Tibial artery (tissue), 4 donors: Measurements from ENCODE around the gene PPM1L.

Source experiments
- DNase-seq, 2 donors: peaks; one replicate each; pipeline ENCODE4 v3.0.0-alpha.2; 2019
- H3K27ac ChIP-seq, 2 donors: fragments of 200-600 bp; sonication (generic) in 1 of 2; 1 replicate in 1 of 2; 2 replicates in 1 of 2; pipeline ENCODE4 v1.5.1; 2018 to 2019; ENCODE audit warnings: mild to moderate bottlenecking in 1 of 2
- H3K27me3 ChIP-seq, 2 donors: fragments of 200-600 bp; sonication (generic) in 1 of 2; one replicate each; pipeline versions ENCODE4 v1.5.1 to v1.6.0; 2016 to 2019
- H3K36me3 ChIP-seq, 3 donors: fragments of 200-600 bp; sonication (generic) in 2 of 3; one replicate each; pipeline ENCODE4 v1.5.1; 2016 to 2019; ENCODE audit warnings: mild to moderate bottlenecking in 2 of 3
- H3K4me1 ChIP-seq, 4 donors: fragments of 200-600 bp; sonication (generic) in 2 of 4; 1 replicate in 3 of 4; 2 replicates in 1 of 4; pipeline ENCODE4 v1.5.1; 2016 to 2019
- H3K4me3 ChIP-seq, 2 donors: fragments of 200-600 bp; sonication (generic) in 1 of 2; 1 replicate in 1 of 2; 2 replicates in 1 of 2; pipeline ENCODE4 v1.5.1; 2018 to 2019; ENCODE audit warnings: mild to moderate bottlenecking in 2 of 2
- H3K9me3 ChIP-seq, 3 donors: fragments of 200-600 bp; sonication (generic) in 1 of 3; one replicate each; pipeline ENCODE4 v1.5.1; 2016 to 2019
- intact Hi-C: fragments of 100-400 bp; cut with DNase I; formaldehyde crosslinking; loops from one replicate; pipeline ENCODE4 v1.15.0; 2023; ENCODE audit warnings: low total_unique reads
- TF ChIP-seq, protein P1 (sequence below), 2 experiments: fragments of 200-600 bp in 1 of 2; fragments of 450-650 bp in 1 of 2; IDR thresholded peaks; one replicate each; pipeline ENCODE4 v1.5.1; 2017 to 2019; ENCODE audit warnings: antibody characterized with exemption in 2 of 2, mild to moderate bottlenecking in 1 of 2, moderate library complexity in 1 of 2

PPM1L gene

DNA sequence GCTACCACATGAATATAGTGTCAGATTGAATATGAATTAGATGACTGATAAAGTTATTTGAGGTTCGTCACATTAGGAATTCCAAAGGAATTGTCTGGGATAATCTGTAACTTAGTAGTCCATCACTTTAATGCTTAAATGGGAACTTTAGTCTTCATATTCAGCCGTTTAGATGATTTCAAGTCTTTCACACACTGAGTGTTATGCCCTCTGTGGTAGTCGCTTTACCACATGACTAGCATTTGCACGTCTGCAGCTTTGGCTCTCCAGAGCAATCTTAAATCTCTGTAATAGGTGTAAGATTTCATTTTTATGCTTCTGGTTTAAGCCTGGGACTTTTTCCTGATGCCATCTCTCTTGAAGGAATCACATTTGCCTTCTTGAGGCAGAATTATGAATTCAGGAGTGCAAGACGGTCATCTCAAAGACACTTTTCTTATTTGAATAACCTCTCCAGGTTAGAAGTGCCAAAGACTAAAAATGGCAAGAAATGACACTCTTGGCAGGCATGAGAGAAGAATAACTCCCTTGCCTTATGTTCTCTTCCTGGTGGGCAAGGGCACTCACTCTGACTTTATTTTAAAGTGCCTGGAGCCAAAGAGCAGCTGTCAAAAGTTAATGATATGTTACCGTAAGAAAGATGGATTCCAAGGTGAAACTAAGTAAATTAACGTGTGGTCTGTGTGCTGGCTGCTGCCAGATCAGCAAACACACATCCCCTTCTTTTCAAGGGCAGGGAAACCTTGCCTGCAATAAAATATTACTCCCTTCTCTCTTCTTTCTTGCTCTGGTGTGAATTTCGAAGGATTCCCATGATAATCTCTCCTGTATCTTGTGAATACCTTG is 195.8 kb downstream of the PPM1L start:
- intact Hi-C loops: no loop called here
- Histone ChIP-seq H3K9me3 (no peaks in the 10 kb centered on the region), H3K27ac (no peak overlapping the region), H3K4me3 (no peak overlapping the region), H3K4me1 (peaks cover 0 to 25% (median 16%) of the 10 kb centered on the region in 4 donors), H3K36me3 (no peaks in the 10 kb centered on the region), H3K27me3 (no peaks in the 10 kb centered on the region)
- DNase-seq: no peak
- TF ChIP-seq, protein P1, sequence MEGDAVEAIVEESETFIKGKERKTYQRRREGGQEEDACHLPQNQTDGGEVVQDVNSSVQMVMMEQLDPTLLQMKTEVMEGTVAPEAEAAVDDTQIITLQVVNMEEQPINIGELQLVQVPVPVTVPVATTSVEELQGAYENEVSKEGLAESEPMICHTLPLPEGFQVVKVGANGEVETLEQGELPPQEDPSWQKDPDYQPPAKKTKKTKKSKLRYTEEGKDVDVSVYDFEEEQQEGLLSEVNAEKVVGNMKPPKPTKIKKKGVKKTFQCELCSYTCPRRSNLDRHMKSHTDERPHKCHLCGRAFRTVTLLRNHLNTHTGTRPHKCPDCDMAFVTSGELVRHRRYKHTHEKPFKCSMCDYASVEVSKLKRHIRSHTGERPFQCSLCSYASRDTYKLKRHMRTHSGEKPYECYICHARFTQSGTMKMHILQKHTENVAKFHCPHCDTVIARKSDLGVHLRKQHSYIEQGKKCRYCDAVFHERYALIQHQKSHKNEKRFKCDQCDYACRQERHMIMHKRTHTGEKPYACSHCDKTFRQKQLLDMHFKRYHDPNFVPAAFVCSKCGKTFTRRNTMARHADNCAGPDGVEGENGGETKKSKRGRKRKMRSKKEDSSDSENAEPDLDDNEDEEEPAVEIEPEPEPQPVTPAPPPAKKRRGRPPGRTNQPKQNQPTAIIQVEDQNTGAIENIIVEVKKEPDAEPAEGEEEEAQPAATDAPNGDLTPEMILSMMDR (IDR thresholded peaks at IDR 0.05): no peak

DNA sequence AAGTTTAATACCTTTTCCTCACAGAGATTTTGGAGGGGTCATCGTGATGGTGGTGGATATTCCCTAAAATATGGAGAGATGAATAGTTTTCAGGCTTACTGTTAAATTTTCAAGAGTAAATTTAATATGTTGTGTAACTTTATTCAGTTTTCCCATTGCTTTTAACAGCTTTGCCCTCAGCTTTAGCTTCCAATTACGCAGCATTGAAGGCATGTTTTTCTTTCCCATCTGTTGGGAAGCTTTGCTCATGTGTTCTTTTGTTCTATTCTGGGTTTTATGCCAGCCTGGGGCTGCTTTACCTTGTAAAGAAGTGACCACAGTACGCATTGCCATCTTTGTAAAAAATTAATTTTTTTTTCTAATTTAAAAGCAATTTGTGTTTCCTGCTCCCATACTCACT is 197.7 kb downstream of the PPM1L start:
- H3K27me3 ChIP-seq: no peaks in the 10 kb centered on the region
- no peak for DNase-seq
- TF ChIP-seq, protein P1 (IDR thresholded peaks at IDR 0.05): no peak
- no peak overlapping the region for H3K4me3 ChIP-seq
- no peak overlapping the region for H3K27ac ChIP-seq
- peaks cover 0 to 25% (median 16%) of the 10 kb centered on the region in 4 donors for H3K4me1 ChIP-seq
- no peaks in the 10 kb centered on the region for H3K9me3 ChIP-seq
- intact Hi-C loops: no loop called here
- no peaks in the 10 kb centered on the region for H3K36me3 ChIP-seq

DNA sequence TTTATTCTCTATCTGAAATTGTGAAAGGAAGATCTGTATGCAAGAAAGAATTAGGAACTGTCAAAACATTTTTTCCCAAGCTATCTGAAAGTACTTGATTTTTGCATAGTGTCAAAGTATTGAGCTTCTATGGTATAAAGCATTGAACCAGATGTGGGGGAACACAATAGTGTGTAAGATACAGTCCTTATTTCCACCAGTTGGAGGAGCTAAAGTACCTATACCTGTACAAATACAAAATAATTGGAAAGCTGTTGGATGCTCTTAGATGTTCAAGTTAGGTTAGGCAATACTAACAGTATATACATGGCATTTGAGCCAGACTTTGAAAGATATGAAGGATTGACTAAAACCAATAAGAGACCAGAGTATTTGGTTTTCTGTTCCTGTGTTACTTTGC is 200.8 kb downstream of the PPM1L start:
- TF ChIP-seq, protein P1 (IDR thresholded peaks at IDR 0.05): no peak
- Histone ChIP-seq H3K9me3 (no peaks in the 10 kb centered on the region), H3K27ac (no peak overlapping the region), H3K27me3 (no peaks in the 10 kb centered on the region), H3K4me3 (no peak overlapping the region), H3K36me3 (no peaks in the 10 kb centered on the region), H3K4me1 (peaks cover 0 to 10% (median 8%) of the 10 kb centered on the region in 4 donors)
- intact Hi-C loops: no loop called here
- no peak for DNase-seq

DNA sequence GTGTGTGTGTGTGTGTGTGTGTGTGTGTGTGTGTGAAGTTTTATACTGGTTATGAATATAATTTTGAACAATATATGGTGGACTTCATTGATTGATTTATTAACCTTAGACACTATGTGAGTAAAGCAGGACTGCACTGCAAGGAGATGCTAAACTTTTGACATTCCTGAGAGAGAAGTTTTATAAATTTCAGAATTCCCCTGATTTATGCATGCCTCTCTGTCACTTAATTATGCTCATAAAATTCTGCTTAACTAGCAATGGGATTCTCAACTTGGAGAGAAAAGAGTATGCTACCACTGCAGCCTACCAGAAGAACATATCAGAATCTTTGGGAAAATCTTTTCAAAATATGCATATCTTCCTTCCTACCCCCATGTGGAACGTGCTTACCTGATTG is 204.5 kb downstream of the PPM1L start:
- Histone ChIP-seq H3K4me3 (no peak overlapping the region), H3K27me3 (no peaks in the 10 kb centered on the region), H3K9me3 (no peaks in the 10 kb centered on the region), H3K4me1 (no peaks in the 10 kb centered on the region), H3K27ac (no peak overlapping the region), H3K36me3 (no peaks in the 10 kb centered on the region)
- intact Hi-C loops: no loop called here
- no peak for DNase-seq
- TF ChIP-seq, protein P1 (IDR thresholded peaks at IDR 0.05): no peak

DNA sequence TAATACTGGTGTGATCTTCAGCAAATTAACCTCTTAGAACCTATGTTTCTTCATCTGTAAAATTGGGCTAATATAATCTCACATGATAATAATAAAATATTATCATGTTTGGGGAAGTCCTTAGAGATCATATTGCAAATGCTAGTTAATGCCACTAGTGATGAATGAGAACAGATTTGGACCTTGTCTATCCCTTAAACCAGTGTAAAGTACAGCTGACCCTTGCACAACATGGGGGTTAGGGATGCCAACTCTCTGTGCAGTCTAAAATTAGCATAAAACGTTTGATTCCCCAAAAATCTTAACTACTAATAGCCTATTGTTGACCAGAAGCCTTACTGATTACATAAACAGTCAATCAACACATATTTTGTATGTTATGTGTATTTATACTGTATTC is 207.9 kb downstream of the PPM1L start:
- intact Hi-C loops: no loop called here
- no peaks in the 10 kb centered on the region for H3K9me3 ChIP-seq
- no peak overlapping the region for H3K27ac ChIP-seq
- no peak overlapping the region for H3K4me3 ChIP-seq
- no peak for DNase-seq
- no peaks in the 10 kb centered on the region for H3K27me3 ChIP-seq
- TF ChIP-seq, protein P1 (IDR thresholded peaks at IDR 0.05): no peak
- H3K36me3 ChIP-seq: no peaks in the 10 kb centered on the region
- H3K4me1 ChIP-seq: no peaks in the 10 kb centered on the region
